PFSK-1 (cell line): Measurements from ENCODE around the gene SAMD4B.

Source experiments
- FOXP2 ChIP-seq: optimal IDR thresholded peaks from 2 replicates; pipeline ENCODE3; 2011; ENCODE audit warnings: borderline replicate concordance, control low read depth, inconsistent platforms; ENCODE audit not compliant: insufficient read depth; ENCODE audit errors: extremely low read length, extremely low read depth
- POLR2AphosphoS5 ChIP-seq: IDR thresholded peaks from 2 replicates; pipeline ENCODE4 v1.6.1; 2012; ENCODE audit warnings: low read depth, mild to moderate bottlenecking, control low read depth, low read length, moderate library complexity
- SIN3A ChIP-seq: IDR thresholded peaks from 2 replicates; pipeline ENCODE4 v1.6.1; 2012; ENCODE audit warnings: mild to moderate bottlenecking, low read length, moderate library complexity, borderline replicate concordance; ENCODE audit not compliant: insufficient read depth
- TAF1 ChIP-seq: IDR thresholded peaks from 2 replicates; pipeline ENCODE4 v1.6.1; 2012; ENCODE audit warnings: low read length, control low read depth, borderline replicate concordance; ENCODE audit not compliant: insufficient read depth
- TF ChIP-seq, protein P1 (sequence below), 2 experiments: IDR thresholded peaks; 2 replicates each; pipeline versions ENCODE4 v1.6.1 to v1.8.0; 2011 to 2012; ENCODE audit warnings: low read depth in 2 of 2, low read length in 2 of 2, control low read depth in 1 of 2, inconsistent platforms in 1 of 2, mild to moderate bottlenecking in 1 of 2, moderate library complexity in 1 of 2; ENCODE audit not compliant: insufficient read depth in 1 of 2

DNA sequence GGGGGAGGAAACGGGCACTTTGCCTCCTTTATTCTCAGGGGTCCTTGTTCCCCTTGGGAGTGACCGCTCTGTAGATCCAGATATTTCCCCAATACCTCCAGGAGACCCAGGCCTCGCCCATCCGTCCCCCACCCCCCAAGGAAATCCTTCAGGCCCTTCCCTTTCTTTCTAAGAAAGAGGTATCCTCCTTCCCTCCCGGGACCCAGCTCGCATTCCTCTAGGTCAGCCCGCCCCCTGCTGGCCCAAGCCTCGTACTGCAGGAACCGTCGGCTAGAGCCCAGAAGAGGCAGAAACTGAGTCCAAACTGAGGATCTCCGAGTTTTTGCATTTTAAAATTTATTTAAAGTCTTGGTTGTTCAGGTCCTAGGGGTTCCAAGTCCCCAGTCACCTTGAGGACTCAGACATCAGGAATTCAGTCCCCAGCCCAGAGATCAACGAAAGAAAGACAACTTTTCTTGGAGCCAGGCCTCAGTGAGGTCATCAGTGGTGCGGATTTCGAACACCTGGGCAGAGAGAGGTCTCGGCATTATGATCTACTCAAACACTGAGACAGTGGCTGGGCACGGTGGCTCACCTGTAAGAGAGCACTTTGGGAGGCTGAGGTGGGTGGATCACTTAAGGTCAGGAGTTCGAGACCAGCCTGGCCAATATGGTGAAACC lies 14.0 kb upstream of the SAMD4B start:
- TF ChIP-seq, protein P1, sequence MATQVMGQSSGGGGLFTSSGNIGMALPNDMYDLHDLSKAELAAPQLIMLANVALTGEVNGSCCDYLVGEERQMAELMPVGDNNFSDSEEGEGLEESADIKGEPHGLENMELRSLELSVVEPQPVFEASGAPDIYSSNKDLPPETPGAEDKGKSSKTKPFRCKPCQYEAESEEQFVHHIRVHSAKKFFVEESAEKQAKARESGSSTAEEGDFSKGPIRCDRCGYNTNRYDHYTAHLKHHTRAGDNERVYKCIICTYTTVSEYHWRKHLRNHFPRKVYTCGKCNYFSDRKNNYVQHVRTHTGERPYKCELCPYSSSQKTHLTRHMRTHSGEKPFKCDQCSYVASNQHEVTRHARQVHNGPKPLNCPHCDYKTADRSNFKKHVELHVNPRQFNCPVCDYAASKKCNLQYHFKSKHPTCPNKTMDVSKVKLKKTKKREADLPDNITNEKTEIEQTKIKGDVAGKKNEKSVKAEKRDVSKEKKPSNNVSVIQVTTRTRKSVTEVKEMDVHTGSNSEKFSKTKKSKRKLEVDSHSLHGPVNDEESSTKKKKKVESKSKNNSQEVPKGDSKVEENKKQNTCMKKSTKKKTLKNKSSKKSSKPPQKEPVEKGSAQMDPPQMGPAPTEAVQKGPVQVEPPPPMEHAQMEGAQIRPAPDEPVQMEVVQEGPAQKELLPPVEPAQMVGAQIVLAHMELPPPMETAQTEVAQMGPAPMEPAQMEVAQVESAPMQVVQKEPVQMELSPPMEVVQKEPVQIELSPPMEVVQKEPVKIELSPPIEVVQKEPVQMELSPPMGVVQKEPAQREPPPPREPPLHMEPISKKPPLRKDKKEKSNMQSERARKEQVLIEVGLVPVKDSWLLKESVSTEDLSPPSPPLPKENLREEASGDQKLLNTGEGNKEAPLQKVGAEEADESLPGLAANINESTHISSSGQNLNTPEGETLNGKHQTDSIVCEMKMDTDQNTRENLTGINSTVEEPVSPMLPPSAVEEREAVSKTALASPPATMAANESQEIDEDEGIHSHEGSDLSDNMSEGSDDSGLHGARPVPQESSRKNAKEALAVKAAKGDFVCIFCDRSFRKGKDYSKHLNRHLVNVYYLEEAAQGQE (IDR thresholded peaks at IDR 0.05; ENCODE audit: insufficient read depth in 1 of 2, low read depth in 2 of 2, low read length in 2 of 2): no peak
- TF ChIP-seq POLR2AphosphoS5 (no peak), SIN3A (no peak), TAF1 (no peak), FOXP2 (no peak)
